Measurements from ENCODE around the gene AP1M2. TPM values are rescaled to one million over a fixed set of nuclear protein-coding genes. Genes with fewer than 3 reads are reported as not detected.
"Not testable (repeated sequence)": the region's sequence is repeated elsewhere in the genome, so short reads cannot be mapped to it uniquely, and the experiment has no call there.

AP1M2 gene
- total and polyA plus RNA-seq, 10 donors, result 0.09 to 2.1 (median 0.80) TPM; not detected in 1

DNA sequence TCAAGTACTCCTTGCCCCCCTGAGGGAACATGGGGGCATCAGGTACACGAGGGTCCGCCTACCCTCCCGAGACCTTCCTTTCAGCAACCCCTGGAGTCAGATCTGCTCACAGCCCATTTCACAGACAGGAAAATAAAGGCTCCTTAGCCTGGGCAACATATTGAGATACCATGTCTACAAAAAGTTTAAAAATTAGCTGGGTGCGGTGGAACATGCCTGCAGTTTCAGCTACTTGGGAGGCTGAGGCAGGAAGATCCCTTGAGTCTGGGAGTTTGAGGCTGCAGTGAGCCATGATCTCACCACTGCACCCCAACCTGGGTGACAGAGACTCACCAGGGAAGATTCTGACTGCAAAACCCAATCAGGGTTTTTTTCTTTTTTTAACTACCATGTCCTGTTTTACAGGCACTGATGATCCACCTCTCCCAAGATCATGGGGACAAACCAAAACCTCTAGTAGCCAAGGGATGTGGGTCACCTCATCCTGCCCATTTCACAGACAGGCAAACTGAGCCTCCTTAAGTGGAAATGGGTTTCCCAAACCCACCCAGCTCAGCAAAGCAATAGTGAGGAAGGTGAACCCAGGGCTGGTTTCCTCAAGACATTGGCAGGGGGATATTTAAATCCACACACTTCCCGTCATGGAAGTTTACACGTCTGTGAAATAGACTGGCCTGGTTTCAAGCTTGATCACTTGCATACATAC lies 11.9 kb downstream of the AP1M2 start:
- H3K27ac ChIP-seq, result no peak overlapping the region
- intact Hi-C loops (cut with DNase I; ENCODE audit: low total_unique reads), result loop anchor here (10.0 kb wide), 1 partner anchor 170 kb away; the partner anchor contains the start of gene CDC37
- H3K36me3 ChIP-seq, result no peaks in the 10 kb centered on the region
- WGBS, 5 donors, result 75 to 84% (median 83%) methylated on average over 6 of the region's 6 CpGs
- no peak overlapping the region for H3K4me3 ChIP-seq
- TF ChIP-seq POLR2AphosphoS5 (IDR thresholded peaks at IDR 0.05), result no peak
- TF ChIP-seq, protein P1, sequence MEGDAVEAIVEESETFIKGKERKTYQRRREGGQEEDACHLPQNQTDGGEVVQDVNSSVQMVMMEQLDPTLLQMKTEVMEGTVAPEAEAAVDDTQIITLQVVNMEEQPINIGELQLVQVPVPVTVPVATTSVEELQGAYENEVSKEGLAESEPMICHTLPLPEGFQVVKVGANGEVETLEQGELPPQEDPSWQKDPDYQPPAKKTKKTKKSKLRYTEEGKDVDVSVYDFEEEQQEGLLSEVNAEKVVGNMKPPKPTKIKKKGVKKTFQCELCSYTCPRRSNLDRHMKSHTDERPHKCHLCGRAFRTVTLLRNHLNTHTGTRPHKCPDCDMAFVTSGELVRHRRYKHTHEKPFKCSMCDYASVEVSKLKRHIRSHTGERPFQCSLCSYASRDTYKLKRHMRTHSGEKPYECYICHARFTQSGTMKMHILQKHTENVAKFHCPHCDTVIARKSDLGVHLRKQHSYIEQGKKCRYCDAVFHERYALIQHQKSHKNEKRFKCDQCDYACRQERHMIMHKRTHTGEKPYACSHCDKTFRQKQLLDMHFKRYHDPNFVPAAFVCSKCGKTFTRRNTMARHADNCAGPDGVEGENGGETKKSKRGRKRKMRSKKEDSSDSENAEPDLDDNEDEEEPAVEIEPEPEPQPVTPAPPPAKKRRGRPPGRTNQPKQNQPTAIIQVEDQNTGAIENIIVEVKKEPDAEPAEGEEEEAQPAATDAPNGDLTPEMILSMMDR (IDR thresholded peaks at IDR 0.05 in 8 of 11, conservative IDR thresholded peaks at IDR 0.05 in 3 of 11), result no peak
- TF ChIP-seq POLR2A (IDR thresholded peaks at IDR 0.05), result no peak
- no peaks in the 10 kb centered on the region for H3K27me3 ChIP-seq (replicated peaks in 1 of 7)
- no peak for DNase-seq
- peaks cover 0 to 13% (median 9%) of the 10 kb centered on the region in 6 donors for H3K4me1 ChIP-seq
- no peaks in the 10 kb centered on the region for H3K9me3 ChIP-seq

DNA sequence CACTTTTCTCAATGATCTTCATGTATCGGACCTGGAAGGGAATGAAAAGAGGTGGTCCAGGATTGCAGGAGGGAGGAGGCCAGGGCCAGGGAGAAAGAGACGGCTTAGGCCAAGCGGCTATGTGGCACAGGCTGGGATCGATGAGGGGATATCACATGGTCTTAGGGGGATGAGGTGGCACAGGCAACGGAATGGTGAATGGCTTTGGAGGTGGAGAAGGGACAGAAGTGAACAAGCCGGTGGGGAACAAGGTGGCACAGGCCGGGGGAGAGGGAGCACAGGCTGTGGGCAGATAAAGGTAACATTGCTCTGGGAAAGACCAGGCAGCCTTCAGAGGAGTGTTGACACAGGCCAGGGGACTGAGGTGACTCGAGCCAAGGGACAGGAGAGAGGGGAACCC lies 12.7 kb downstream of the AP1M2 start:
- Histone ChIP-seq H3K36me3 (no peaks in the 10 kb centered on the region), H3K4me1 (peaks cover 3 to 20% (median 14%) of the 10 kb centered on the region in 6 donors), H3K4me3 (no peak overlapping the region), H3K27ac (no peak overlapping the region), H3K9me3 (no peaks in the 10 kb centered on the region), H3K27me3 (replicated peaks in 1 of 7) (no peaks in the 10 kb centered on the region)
- intact Hi-C loops (cut with DNase I; ENCODE audit: low total_unique reads), result loop anchor here (10.0 kb wide), 1 partner anchor 170 kb away; the partner anchor contains the start of gene CDC37
- no peak for DNase-seq
- 82 to 90% (median 87%) methylated on average over 8 of the region's 8 CpGs for WGBS, 5 donors
- TF ChIP-seq, protein P1 (IDR thresholded peaks at IDR 0.05 in 8 of 11, conservative IDR thresholded peaks at IDR 0.05 in 3 of 11), result no peak
- TF ChIP-seq POLR2A (IDR thresholded peaks at IDR 0.05), result no peak
- no peak for TF ChIP-seq POLR2AphosphoS5 (IDR thresholded peaks at IDR 0.05)

GRCh38 chr19:10573793-10574192 lies 13.3 kb downstream of the AP1M2 start:
- H3K36me3 ChIP-seq; H3K4me3 ChIP-seq; H3K9me3 ChIP-seq; DNase-seq; H3K27me3 ChIP-seq (replicated peaks in 1 of 7); H3K27ac ChIP-seq: not testable (repeated sequence)
- intact Hi-C loops (cut with DNase I; ENCODE audit: low total_unique reads), result loop anchor here (10.0 kb wide), 1 partner anchor 169 kb away; the partner anchor contains the start of gene CDC37
- WGBS, 5 donors, result 86 to 92% (median 88%) methylated on average over 6 of the region's 6 CpGs
- peaks cover 7 to 25% (median 20%) of the 10 kb centered on the region in 6 donors for H3K4me1 ChIP-seq

- Histone ChIP-seq H3K27me3 (replicated peaks in 1 of 7) (no peaks in the 10 kb centered on the region), H3K4me3 (peak within 1 kb of the TSS; percentile 53 to 98 (median 89)), H3K27ac (peak within 1 kb of the TSS; percentile 69 to 98 (median 94)), H3K9me3 (no peaks in the 10 kb centered on the region), H3K36me3 (peaks cover 0 to 10% (median 0%) of the 10 kb centered on the region in 6 donors), H3K4me1 (peaks cover 33 to 64% (median 56%) of the 10 kb centered on the region in 6 donors)
- TF ChIP-seq, protein P1 (IDR thresholded peaks at IDR 0.05 in 8 of 11, conservative IDR thresholded peaks at IDR 0.05 in 3 of 11), result peak; percentile 54 to 94 (median 84)
- TF ChIP-seq POLR2AphosphoS5 (IDR thresholded peaks at IDR 0.05) (peak; percentile 92 to 96 (median 95)), POLR2A (IDR thresholded peaks at IDR 0.05) (peak in 2 of 3 donors; percentile 14 to 68)
- DNase-seq, result peak; percentile 100
- WGBS, 5 donors, result 0 to 1% (median 0%) methylated on average over 33 to 71 of the region's 71 CpGs
- intact Hi-C loops (cut with DNase I; ENCODE audit: low total_unique reads), result loop anchor here (5.0 kb wide), 1 partner anchor 67 kb away; the partner anchor contains the start of gene KEAP1
Measured at GRCh38 chr19:10568826-10569651, 18.1 kb downstream of the AP1M2 start, which contains the start of gene CDKN2D. Gene CDKN2D, minus strand, starts transcription at chr19:10568979. Its CDS starts 326 bp downstream, at chr19:10568653.
